GM19351 (cell line): ENCODE results near the gene CEND1.
"Not testable (repeated sequence)": the region's sequence is repeated elsewhere in the genome, so short reads cannot be mapped to it uniquely, and the experiment has no call there.

Source experiments
- ATAC-seq: cut with Tn5 transposase; IDR thresholded peaks from one replicate; pipeline ENCODE4 v1.9.1; 2021; ENCODE audit warnings: mild to moderate bottlenecking, moderate library complexity; ENCODE audit not compliant: unreplicated experiment

Gene CEND1

GRCh38 chr11:765025-765801, 24.7 kb downstream of the CEND1 start:
- no peak for ATAC-seq

GRCh38 chr11:764322-765024, 25.4 kb downstream of the CEND1 start:
- no peak for ATAC-seq

- ATAC-seq: no peak
Measured at GRCh38 chr11:763549-764321, 26.2 kb downstream of the CEND1 start.

- no peak for ATAC-seq
Measured at GRCh38 chr11:763073-763463, 26.8 kb downstream of the CEND1 start.

- ATAC-seq: no peak
Measured at GRCh38 chr11:762421-763072, 27.3 kb downstream of the CEND1 start.

- ATAC-seq: no peak
Measured at GRCh38 chr11:761526-762108, 28.3 kb downstream of the CEND1 start.

GRCh38 chr11:760236-760635, 29.7 kb downstream of the CEND1 start:
- ATAC-seq: no peak

- no peak for ATAC-seq
Measured at GRCh38 chr11:749731-750130, 40.2 kb downstream of the CEND1 start.

- ATAC-seq: peak; percentile 9
Measured at GRCh38 chr11:748007-748359, 41.9 kb downstream of the CEND1 start.

- ATAC-seq: peak; percentile 90
Measured at GRCh38 chr11:747158-748006, 42.5 kb downstream of the CEND1 start, which contains the start of gene TALDO1. Gene TALDO1, plus strand, starts transcription at chr11:747464. Its CDS starts 18 bp downstream, at chr11:747482.

GRCh38 chr11:746289-747157, 43.4 kb downstream of the CEND1 start:
- peak; percentile 30 for ATAC-seq

- ATAC-seq: no peak
Measured at GRCh38 chr11:745428-745827, 44.5 kb downstream of the CEND1 start.

- no peak for ATAC-seq
Measured at GRCh38 chr11:742571-743201, 47.2 kb downstream of the CEND1 start.

- no peak for ATAC-seq
Measured at GRCh38 chr11:742156-742546, 47.7 kb downstream of the CEND1 start.

GRCh38 chr11:737899-738298, 52.0 kb downstream of the CEND1 start:
- ATAC-seq: not testable (repeated sequence)

GRCh38 chr11:737366-737765, 52.5 kb downstream of the CEND1 start:
- ATAC-seq: no peak
